ACC112 (cell line): Measurements from ENCODE around the gene ABHD16A.

Experiments used
- H2AFZ ChIP-seq: fragments of 200-600 bp; sonication (generic); one replicate; pipeline ENCODE4 v1.6.0; 2017; ENCODE audit warnings: antibody characterized with exemption, low read length; ENCODE audit not compliant: unreplicated experiment
- H3K27ac ChIP-seq: fragments of 200-600 bp; sonication (generic); 2 replicates; pipeline ENCODE4 v1.5.1; 2014; ENCODE audit warnings: low read depth, mild to moderate bottlenecking, antibody characterized with exemption, low read length, moderate library complexity
- H3K27me3 ChIP-seq: fragments of 200-600 bp; sonication (generic); 2 replicates; pipeline ENCODE4 v1.6.1; 2014; ENCODE audit warnings: mild to moderate bottlenecking, antibody characterized with exemption, low read length, moderate library complexity, mixed read lengths; ENCODE audit not compliant: insufficient read depth
- H3K36me3 ChIP-seq: fragments of 200-600 bp; sonication (generic); 2 replicates; pipeline ENCODE4 v1.6.1; 2016; ENCODE audit warnings: mild to moderate bottlenecking, antibody characterized with exemption, low read length, moderate library complexity, mixed read lengths; ENCODE audit not compliant: insufficient read depth
- H3K4me1 ChIP-seq: fragments of 200-600 bp; sonication (generic); one replicate; pipeline ENCODE4 v1.6.1; 2016; ENCODE audit warnings: low read length, mixed read lengths; ENCODE audit not compliant: insufficient read depth, unreplicated experiment, control insufficient read depth
- H3K4me3 ChIP-seq: fragments of 200-600 bp; sonication (generic); 2 replicates; pipeline ENCODE4 v1.5.1; 2014; ENCODE audit warnings: mild to moderate bottlenecking, low read depth, low read length
- H3K79me2 ChIP-seq: fragments of 200-600 bp; sonication (generic); one replicate; pipeline ENCODE4 v1.6.0; 2016; ENCODE audit warnings: low read length; ENCODE audit not compliant: control insufficient read depth, unreplicated experiment, insufficient read depth

Gene ABHD16A

GRCh38 chr6:31702819-31703716, at the start of gene ABHD16A:
Gene ABHD16A, minus strand, starts transcription at chr6:31703324. Its CDS starts 43 bp downstream, at chr6:31703281.
- Histone ChIP-seq H3K79me2 (peaks cover 23% of the 10 kb centered on the region), H3K36me3 (0 out of 2 replicates have a peak, but pooled peaks cover 2% of the 10 kb centered on the region), H3K4me3 (peak within 1 kb of the TSS; percentile 88), H3K4me1 (peaks cover 10% of the 10 kb centered on the region), H2AFZ (peak within 1 kb of the TSS; percentile 93), H3K27ac (peak within 1 kb of the TSS; percentile 87), H3K27me3 (no peaks in the 10 kb centered on the region)

- H2AFZ ChIP-seq, result no peak overlapping the region
- no peak overlapping the region for H3K4me3 ChIP-seq
- H3K36me3 ChIP-seq, result peaks cover 6% of the 10 kb centered on the region; the same call in 1 of the 2 replicates
- no peaks in the 10 kb centered on the region for H3K27me3 ChIP-seq
- H3K79me2 ChIP-seq, result no peaks in the 10 kb centered on the region
- H3K4me1 ChIP-seq, result peaks cover 11% of the 10 kb centered on the region
- peak overlapping the region; percentile 69 for H3K27ac ChIP-seq
These were observed 49.7 kb upstream of the ABHD16A start for GRCh38 chr6:31752739-31753319.

- Histone ChIP-seq H3K4me3 (no peak overlapping the region), H3K36me3 (peaks cover 11% of the 10 kb centered on the region; the same call in 1 of the 2 replicates), H3K27me3 (no peaks in the 10 kb centered on the region), H2AFZ (no peak overlapping the region), H3K4me1 (peaks cover 14% of the 10 kb centered on the region), H3K27ac (no peak overlapping the region), H3K79me2 (no peaks in the 10 kb centered on the region)
These were observed 47.4 kb upstream of the ABHD16A start for GRCh38 chr6:31750411-31751022.

- no peak overlapping the region for H2AFZ ChIP-seq
- H3K4me3 ChIP-seq, result no peak overlapping the region
- H3K27ac ChIP-seq, result no peak overlapping the region
- H3K27me3 ChIP-seq, result no peaks in the 10 kb centered on the region
- no peaks in the 10 kb centered on the region for H3K79me2 ChIP-seq
- H3K4me1 ChIP-seq, result peaks cover 14% of the 10 kb centered on the region
- H3K36me3 ChIP-seq, result peaks cover 11% of the 10 kb centered on the region; the same call in 1 of the 2 replicates
These were observed 46.3 kb upstream of the ABHD16A start for GRCh38 chr6:31749301-31750036.

- H3K27ac ChIP-seq, result no peak overlapping the region
- H3K4me1 ChIP-seq, result peaks cover 3% of the 10 kb centered on the region
- H3K27me3 ChIP-seq, result no peaks in the 10 kb centered on the region
- peaks cover 11% of the 10 kb centered on the region for H3K79me2 ChIP-seq
- no peak overlapping the region for H3K4me3 ChIP-seq
- peaks cover 8% of the 10 kb centered on the region; the same call in 1 of the 2 replicates for H3K36me3 ChIP-seq
- no peak overlapping the region for H2AFZ ChIP-seq
These were observed 41.3 kb upstream of the ABHD16A start for GRCh38 chr6:31744422-31744821.

GRCh38 chr6:31742894-31743293, 39.8 kb upstream of the ABHD16A start:
- no peaks in the 10 kb centered on the region for H3K27me3 ChIP-seq
- H2AFZ ChIP-seq, result no peak overlapping the region
- H3K36me3 ChIP-seq, result peaks cover 6% of the 10 kb centered on the region; the same call in 1 of the 2 replicates
- peaks cover 11% of the 10 kb centered on the region for H3K79me2 ChIP-seq
- no peak overlapping the region for H3K27ac ChIP-seq
- H3K4me3 ChIP-seq, result no peak overlapping the region
- H3K4me1 ChIP-seq, result peaks cover 17% of the 10 kb centered on the region

GRCh38 chr6:31741815-31742214, 38.7 kb upstream of the ABHD16A start:
- H3K4me1 ChIP-seq, result peaks cover 24% of the 10 kb centered on the region
- H3K4me3 ChIP-seq, result no peak overlapping the region
- H3K27me3 ChIP-seq, result no peaks in the 10 kb centered on the region
- no peak overlapping the region for H3K27ac ChIP-seq
- H3K36me3 ChIP-seq, result no peaks in the 10 kb centered on the region
- no peak overlapping the region for H2AFZ ChIP-seq
- H3K79me2 ChIP-seq, result peaks cover 12% of the 10 kb centered on the region

GRCh38 chr6:31740397-31741223, 37.5 kb upstream of the ABHD16A start:
- H3K27ac ChIP-seq, result peak overlapping the region; percentile 15; the same call in 1 of the 2 replicates
- H3K4me3 ChIP-seq, result peak overlapping the region; percentile 80
- peak overlapping the region; percentile 0 for H2AFZ ChIP-seq
- H3K36me3 ChIP-seq, result no peaks in the 10 kb centered on the region
- H3K4me1 ChIP-seq, result peaks cover 28% of the 10 kb centered on the region
- peaks cover 25% of the 10 kb centered on the region for H3K79me2 ChIP-seq
- H3K27me3 ChIP-seq, result no peaks in the 10 kb centered on the region

GRCh38 chr6:31739639-31740396, 36.7 kb upstream of the ABHD16A start, which contains the start of gene MSH5:
Gene MSH5, plus strand, starts transcription at chr6:31740005. Its CDS starts 462 bp downstream, at chr6:31740467.
- Histone ChIP-seq H2AFZ (peak within 1 kb of the TSS; percentile 67), H3K4me1 (peaks cover 28% of the 10 kb centered on the region), H3K27ac (peak within 1 kb of the TSS; percentile 89), H3K36me3 (no peaks in the 10 kb centered on the region), H3K27me3 (no peaks in the 10 kb centered on the region), H3K79me2 (peaks cover 32% of the 10 kb centered on the region), H3K4me3 (peak within 1 kb of the TSS; percentile 80)
